A673 (cell line): ENCODE data around the gene CLEC16A. TPM values are rescaled to one million over a fixed set of nuclear protein-coding genes. Genes with fewer than 3 reads are reported as not detected.

Source experiments
- BruUV-seq: library from RNA; stranded (reverse); fragments of 400-500 nt; replicated peaks from 2 replicates; lab custom pipeline; 2021; lab: Mats Ljungman, UMichigan
- CTCF ChIA-PET: fragments of 300-600 bp; sonication (Branson Sonifier 250); formaldehyde crosslinking; loops from one replicate; lab custom pipeline; 2022; ENCODE audit warnings: antibody characterized with exemption; lab: Charles Lee
- POLR2A ChIA-PET: fragments of 300-600 bp; sonication (Branson Sonifier 250); formaldehyde crosslinking; loops from one replicate; lab custom pipeline; 2022; ENCODE audit warnings: antibody characterized with exemption; ENCODE audit not compliant: low non-redundant PET; lab: Charles Lee
- DNase-seq: peaks from one replicate; pipeline ENCODE4 v3.0.0-alpha.2; 2015; ENCODE audit warnings: low spot score
- H3K27ac ChIP-seq: fragments of 200-600 bp; sonication (generic); 2 replicates; pipeline ENCODE4 v1.5.1; 2016; ENCODE audit warnings: mixed run types, low read depth, mild to moderate bottlenecking, mixed read lengths, antibody characterized with exemption, low read length; ENCODE audit not compliant: poor library complexity, severe bottlenecking
- H3K27me3 ChIP-seq: fragments of 200-600 bp; sonication (generic); replicated peaks from 2 replicates; pipeline ENCODE4 v1.6.1; 2017; ENCODE audit warnings: mixed run types, low read depth, mild to moderate bottlenecking, mixed read lengths, antibody characterized with exemption, low read length; ENCODE audit not compliant: insufficient read depth, poor library complexity
- H3K36me3 ChIP-seq: fragments of 200-600 bp; sonication (generic); 2 replicates; pipeline ENCODE4 v1.6.1; 2016; ENCODE audit warnings: mixed run types, mild to moderate bottlenecking, mixed read lengths, antibody characterized with exemption, low read length; ENCODE audit not compliant: insufficient read depth, poor library complexity, severe bottlenecking
- H3K4me1 ChIP-seq: fragments of 200-600 bp; sonication (generic); 2 replicates; pipeline ENCODE4 v1.6.1; 2017; ENCODE audit warnings: mixed run types, mild to moderate bottlenecking, mixed read lengths, antibody characterized with exemption, low read length; ENCODE audit not compliant: insufficient read depth, poor library complexity, severe bottlenecking
- H3K4me3 ChIP-seq: fragments of 200-600 bp; sonication (generic); 2 replicates; pipeline ENCODE4 v1.5.1; 2016; ENCODE audit warnings: low read depth, mixed run types, mild to moderate bottlenecking, mixed read lengths, low read length; ENCODE audit not compliant: poor library complexity, severe bottlenecking
- H3K9me3 ChIP-seq: fragments of 200-600 bp; sonication (generic); 2 replicates; pipeline ENCODE4 v1.6.1; 2016; ENCODE audit warnings: mixed run types, low read depth, mild to moderate bottlenecking, mixed read lengths, antibody characterized with exemption, low read length; ENCODE audit not compliant: poor library complexity, severe bottlenecking
- CTCF ChIP-seq: fragments of 300-800, 200-600 bp; sonication (generic); conservative IDR thresholded peaks from 2 replicates; pipeline ENCODE4 v1.5.1; 2017; ENCODE audit warnings: low read depth, mild to moderate bottlenecking, antibody characterized with exemption, low read length, moderate library complexity, mixed read lengths
- EZH2 ChIP-seq: fragments of 200-600 bp; sonication (generic); IDR thresholded peaks from 2 replicates; pipeline ENCODE4 v1.6.1; 2017; ENCODE audit warnings: borderline replicate concordance, low read depth, mild to moderate bottlenecking, mixed read lengths, antibody characterized with exemption, low read length; ENCODE audit not compliant: poor library complexity, severe bottlenecking
- intact Hi-C: fragments of 100-400 bp; cut with micrococcal nuclease; formaldehyde crosslinking; loops from one replicate; pipeline ENCODE4 v1.10.0; 2022; ENCODE audit not compliant: unreplicated experiment
- total RNA-seq: library from RNA; stranded (reverse); gene quantifications from 2 replicates; pipeline ENCODE4 v1.2.3, GENCODE V29; 2021

Gene CLEC16A
- total RNA-seq, 1 experiment from 2014 or later: 23.4 TPM

- intact Hi-C loops: no loop called here
- no peaks in the 10 kb centered on the region for H3K36me3 ChIP-seq
- no peak for DNase-seq
- H3K9me3 ChIP-seq: no peaks in the 10 kb centered on the region
- H3K4me1 ChIP-seq: peaks cover 38% of the 10 kb centered on the region
- no peaks in the 10 kb centered on the region for H3K27me3 ChIP-seq
- TF ChIP-seq EZH2: no peak
- H3K27ac ChIP-seq: no peak overlapping the region
- no peak overlapping the region for H3K4me3 ChIP-seq
- no TSS peak for BruUV-seq
- ChIA-PET POLR2A (no interaction called here), CTCF (interaction anchor here (0.5 kb wide), 1 partner anchor 15 kb away, joined by 3 read pairs; no protein-coding TSS in a partner anchor)
These were observed 2.9 kb downstream of the CLEC16A start for GRCh38 chr16:10947211-10947787.

- Histone ChIP-seq H3K4me1 (peaks cover 43% of the 10 kb centered on the region), H3K27ac (no peak overlapping the region), H3K4me3 (no peak overlapping the region), H3K36me3 (no peaks in the 10 kb centered on the region), H3K9me3 (no peaks in the 10 kb centered on the region), H3K27me3 (no peaks in the 10 kb centered on the region)
- 0 out of 2 replicates have a peak, but pooled peaks have one; percentile 16 for TF ChIP-seq CTCF
- TF ChIP-seq EZH2: no peak
- BruUV-seq: no TSS peak
- DNase-seq: peak; percentile 89
- intact Hi-C loops: no loop called here
- ChIA-PET CTCF (interaction anchor here (1.3 to 1.4 kb wide), 2 partner anchors 15 to 22 kb away, joined by 3 read pairs; no protein-coding TSS in a partner anchor), POLR2A (no interaction called here)
These were observed 5.1 kb downstream of the CLEC16A start for GRCh38 chr16:10949424-10949970.

GRCh38 chr16:10950393-10950792, 6.0 kb downstream of the CLEC16A start:
- Histone ChIP-seq H3K36me3 (no peaks in the 10 kb centered on the region), H3K4me1 (peaks cover 41% of the 10 kb centered on the region), H3K4me3 (no peak overlapping the region), H3K27ac (no peak overlapping the region), H3K9me3 (no peaks in the 10 kb centered on the region), H3K27me3 (no peaks in the 10 kb centered on the region)
- no peak for DNase-seq
- intact Hi-C loops: no loop called here
- BruUV-seq: no TSS peak
- ChIA-PET POLR2A (no interaction called here), CTCF (interaction anchor here (0.9 to 1.4 kb wide), 2 partner anchors 21 to 306 kb away, joined by 3 to 10 read pairs; partner anchors contain the start of gene SOCS1)
- TF ChIP-seq CTCF (no peak), EZH2 (no peak)
